Sigmoid colon (tissue), 7 donors: ENCODE results near the gene SMCHD1. TPM values are rescaled to one million over a fixed set of nuclear protein-coding genes. Genes with fewer than 3 reads are reported as not detected.

Experiments used
- DNase-seq: peaks from one replicate; pipeline ENCODE4 v3.0.0-alpha.2; 2019
- H3K27ac ChIP-seq, 4 donors: fragments of 200-600 bp; sonication (generic); one replicate each; pipeline ENCODE4 v1.5.1; 2016 to 2019; ENCODE audit warnings: mild to moderate bottlenecking in 1 of 4
- H3K27me3 ChIP-seq, 3 donors: fragments of 200-600 bp; sonication (generic); one replicate each; pipeline ENCODE4 v1.5.1; 2019; ENCODE audit warnings: mild to moderate bottlenecking in 1 of 3
- H3K36me3 ChIP-seq, 4 donors: fragments of 200-600 bp; sonication (generic); one replicate each; pipeline ENCODE4 v1.5.1; 2016 to 2019
- H3K4me1 ChIP-seq, 4 donors: fragments of 200-600 bp; sonication (generic); one replicate each; pipeline ENCODE4 v1.5.1; 2017 to 2019
- H3K4me3 ChIP-seq, 4 donors: fragments of 200-600 bp; sonication (generic); one replicate each; pipeline ENCODE4 v1.5.1; 2017 to 2019; ENCODE audit warnings: mild to moderate bottlenecking in 2 of 4, moderate library complexity in 1 of 4
- H3K9me3 ChIP-seq, 4 donors: fragments of 200-600 bp in 3 of 4; sonication (generic) in 3 of 4; one replicate each; pipeline versions ENCODE4 v1.5.1 to v1.6.1; 2013 to 2019
- CTCF ChIP-seq, 4 experiments: fragments of 450-650 bp in 3 of 4; fragments of 200-600 bp in 1 of 4; IDR thresholded peaks; one replicate each; pipeline ENCODE4 v1.5.1; 2016 to 2019; ENCODE audit warnings: antibody characterized with exemption in 4 of 4, mild to moderate bottlenecking in 3 of 4, moderate library complexity in 2 of 4
- EP300 ChIP-seq, 4 donors: sonication (generic); formaldehyde crosslinking; IDR thresholded peaks; one replicate each; pipeline ENCODE4 v1.6.1; 2017; ENCODE audit warnings: antibody characterized with exemption in 4 of 4
- POLR2A ChIP-seq, 2 donors: fragments of 450-650 bp; IDR thresholded peaks; one replicate each; pipeline ENCODE4 v1.6.1; 2016; ENCODE audit warnings: antibody characterized with exemption in 2 of 2, mild to moderate bottlenecking in 2 of 2, moderate library complexity in 2 of 2
- POLR2AphosphoS5 ChIP-seq, 4 donors: sonication (generic); formaldehyde crosslinking; IDR thresholded peaks; one replicate each; pipeline ENCODE4 v1.6.1; 2017; ENCODE audit warnings: antibody characterized with exemption in 4 of 4
- WGBS, 2 donors: extraction: QIAGEN DNeasy Blood & Tissue Kit; methylation state at CpG; one replicate each; pipeline ENCODE4 v1.1.7; 2013; 5-methylcytosine and 5-hydroxymethylcytosine counted together
- intact Hi-C: fragments of 100-400 bp; cut with DNase I; formaldehyde crosslinking; loops from one replicate; pipeline ENCODE4 v1.15.1; 2023
- polyA plus RNA-seq, 3 donors: library from polyadenylated mRNA; stranded (reverse); fragments of 200-250 nt; gene quantifications; one replicate each; pipeline ENCODE4 v1.2.3, GENCODE V29; 2013
- total RNA-seq, 4 donors: library from RNA; depleted of rRNA; stranded (reverse); fragments of >200 nt; gene quantifications; one replicate each; pipeline ENCODE4 v1.1.0, GENCODE V29; 2016
- donor health status: healthy with polysubstance abuse.
- donor health status: Bipolar disorder and iron deficiency.
- donor health status: healthy.

SMCHD1 gene
- total and polyA plus RNA-seq, 7 donors, result 14.8 to 101 (median 69.9) TPM

- no peaks in the 10 kb centered on the region for H3K9me3 ChIP-seq
- TF ChIP-seq POLR2A (IDR thresholded peaks at IDR 0.05) (no peak), POLR2AphosphoS5 (IDR thresholded peaks at IDR 0.05) (no peak), CTCF (IDR thresholded peaks at IDR 0.05) (no peak), EP300 (IDR thresholded peaks at IDR 0.05) (no peak)
- no peak overlapping the region for H3K4me3 ChIP-seq
- H3K36me3 ChIP-seq, result peaks cover 2 to 63% (median 16%) of the 10 kb centered on the region in 4 donors
- H3K27ac ChIP-seq, result no peak overlapping the region
- WGBS, 2 donors, result 63 to 91% methylated on average over 3 of the region's 3 CpGs
- no peaks in the 10 kb centered on the region for H3K27me3 ChIP-seq
- intact Hi-C loops, result no loop called here
- peaks cover 0 to 8% (median 0%) of the 10 kb centered on the region in 4 donors for H3K4me1 ChIP-seq
- DNase-seq, result no peak
These were observed 32.0 kb downstream of the SMCHD1 start for GRCh38 chr18:2687390-2688001.

- DNase-seq, result no peak
- TF ChIP-seq POLR2AphosphoS5 (IDR thresholded peaks at IDR 0.05), result no peak
- no peak for TF ChIP-seq EP300 (IDR thresholded peaks at IDR 0.05)
- no peak for TF ChIP-seq CTCF (IDR thresholded peaks at IDR 0.05)
- TF ChIP-seq POLR2A (IDR thresholded peaks at IDR 0.05), result no peak
- H3K4me3 ChIP-seq, result no peak overlapping the region
- WGBS, 2 donors, result 86 to 87% methylated on average over 3 of the region's 3 CpGs
- no peaks in the 10 kb centered on the region for H3K27me3 ChIP-seq
- H3K4me1 ChIP-seq, result no peaks in the 10 kb centered on the region
- H3K9me3 ChIP-seq, result no peaks in the 10 kb centered on the region
- intact Hi-C loops, result no loop called here
- H3K36me3 ChIP-seq, result peaks cover 9 to 96% (median 19%) of the 10 kb centered on the region in 4 donors
- H3K27ac ChIP-seq, result no peak overlapping the region
These were observed 37.0 kb downstream of the SMCHD1 start for GRCh38 chr18:2692508-2692907.

DNA sequence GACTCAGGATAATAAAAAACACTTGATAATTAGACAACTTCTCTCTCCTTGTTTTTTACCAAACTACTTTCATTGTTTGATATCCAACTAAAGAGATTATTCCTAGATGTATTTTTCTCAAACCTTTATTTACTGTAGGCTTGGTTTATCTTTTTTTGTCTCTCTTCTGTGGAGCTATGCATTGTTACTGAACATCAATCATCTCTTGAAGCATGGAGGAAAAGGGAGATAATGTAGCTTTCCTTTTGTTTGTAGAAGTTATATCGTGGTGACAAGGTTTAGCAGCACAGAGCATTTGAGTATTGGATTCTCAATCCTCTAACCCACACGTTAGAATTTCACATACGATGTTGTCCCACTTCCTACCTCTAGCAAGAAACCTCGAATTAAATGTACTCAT, 41.7 kb downstream of the SMCHD1 start:
- WGBS, 2 donors, result 88 to 89% methylated on average over 4 of the region's 4 CpGs
- Histone ChIP-seq H3K36me3 (peaks cover 11 to 96% (median 25%) of the 10 kb centered on the region in 4 donors), H3K27ac (no peak overlapping the region), H3K9me3 (no peaks in the 10 kb centered on the region), H3K4me3 (no peak overlapping the region), H3K27me3 (no peaks in the 10 kb centered on the region), H3K4me1 (no peaks in the 10 kb centered on the region)
- DNase-seq, result no peak
- intact Hi-C loops, result no loop called here
- TF ChIP-seq CTCF (IDR thresholded peaks at IDR 0.05) (no peak), POLR2A (IDR thresholded peaks at IDR 0.05) (no peak), POLR2AphosphoS5 (IDR thresholded peaks at IDR 0.05) (peak in 1 of 4 donors; percentile 6), EP300 (IDR thresholded peaks at IDR 0.05) (no peak)

DNA sequence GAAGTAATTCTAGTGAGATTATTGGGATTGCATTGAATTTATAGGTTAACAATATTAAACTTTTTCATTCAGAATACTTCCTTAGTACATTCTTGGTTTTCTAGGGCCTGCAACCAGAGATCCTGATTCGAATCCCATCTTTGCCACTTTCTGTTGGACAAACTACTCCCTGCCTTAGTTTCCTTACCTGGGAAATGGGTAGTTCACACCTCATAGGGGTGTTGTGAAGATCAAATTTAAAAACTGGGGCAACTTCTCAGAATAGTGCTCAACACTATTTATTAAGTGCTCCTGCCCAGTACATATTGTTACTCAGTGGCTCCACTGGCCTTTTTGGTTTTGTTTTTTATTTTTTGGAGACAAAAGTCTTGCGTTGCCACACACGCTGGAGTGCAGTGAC, 43.5 kb downstream of the SMCHD1 start:
- no peak for DNase-seq
- no peaks in the 10 kb centered on the region for H3K9me3 ChIP-seq
- WGBS, 2 donors, result 64 to 65% methylated on average over 3 of the region's 3 CpGs
- intact Hi-C loops, result no loop called here
- peaks cover 10 to 95% (median 19%) of the 10 kb centered on the region in 4 donors for H3K36me3 ChIP-seq
- no peak overlapping the region for H3K4me3 ChIP-seq
- no peaks in the 10 kb centered on the region for H3K27me3 ChIP-seq
- TF ChIP-seq EP300 (IDR thresholded peaks at IDR 0.05), result no peak
- no peak for TF ChIP-seq POLR2A (IDR thresholded peaks at IDR 0.05)
- TF ChIP-seq CTCF (IDR thresholded peaks at IDR 0.05), result no peak
- no peak for TF ChIP-seq POLR2AphosphoS5 (IDR thresholded peaks at IDR 0.05)
- no peak overlapping the region for H3K27ac ChIP-seq
- H3K4me1 ChIP-seq, result no peaks in the 10 kb centered on the region

DNA sequence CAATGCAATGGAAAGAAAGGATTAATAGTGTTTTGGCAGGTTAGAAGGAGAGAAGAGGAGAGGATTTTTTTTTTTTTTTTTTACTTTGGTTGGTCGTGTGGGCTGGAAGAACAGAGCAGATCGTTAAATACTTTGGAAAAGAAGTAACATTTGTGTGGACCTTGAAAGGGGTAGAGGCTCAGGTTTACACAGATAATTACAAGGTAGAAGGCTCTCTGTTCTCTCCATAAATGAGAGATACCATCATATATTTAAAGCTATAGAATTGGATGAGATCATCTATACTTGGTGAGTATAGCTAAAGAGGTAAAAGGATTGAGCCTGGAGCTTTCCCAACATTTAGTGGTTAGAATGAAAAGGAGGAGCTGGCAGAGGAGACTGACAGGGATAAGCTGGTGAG, 49.0 kb downstream of the SMCHD1 start:
- Histone ChIP-seq H3K4me1 (no peaks in the 10 kb centered on the region), H3K4me3 (no peak overlapping the region), H3K36me3 (peaks cover 16 to 90% (median 25%) of the 10 kb centered on the region in 4 donors), H3K9me3 (no peaks in the 10 kb centered on the region), H3K27me3 (no peaks in the 10 kb centered on the region), H3K27ac (no peak overlapping the region)
- DNase-seq, result no peak
- TF ChIP-seq POLR2AphosphoS5 (IDR thresholded peaks at IDR 0.05) (no peak), POLR2A (IDR thresholded peaks at IDR 0.05) (no peak), EP300 (IDR thresholded peaks at IDR 0.05) (no peak), CTCF (IDR thresholded peaks at IDR 0.05) (no peak)
- 89 to 94% methylated on average over 2 of the region's 2 CpGs for WGBS, 2 donors
- intact Hi-C loops, result loop anchor here (5.0 kb wide), 1 partner anchor 58 kb away; no protein-coding TSS in a partner anchor
